H1 (cell line): ENCODE results near the gene AGPAT3. TPM values are rescaled to one million over a fixed set of nuclear protein-coding genes. Genes with fewer than 3 reads are reported as not detected.

Source experiments
- CTCF ChIA-PET: fragments of 300-600 bp; sonication (Branson Sonifier 250); formaldehyde crosslinking; loops from one replicate; lab custom pipeline; 2021; ENCODE audit not compliant: partially characterized antibody; lab: Charles Lee
- POLR2A ChIA-PET: fragments of 300-600 bp; sonication (Branson Sonifier 250); formaldehyde crosslinking; loops from one replicate; lab custom pipeline; 2021; ENCODE audit warnings: inconsistent platforms; ENCODE audit not compliant: partially characterized antibody; lab: Charles Lee
- DNase-seq, 2 experiments: peaks; one replicate each; pipeline versions ENCODE4 v3.0.0 to v3.0.0-alpha.2; 2010 to 2022; ENCODE audit warnings: low spot score in 2 of 2, low read depth in 1 of 2, mixed read lengths in 1 of 2
- FAIRE-seq: peaks from 2 replicates; lab custom pipeline; 2011; peaks lifted over from hg19 to GRCh38; lab: Jason Lieb, UNC
- H2AFZ ChIP-seq: 2 replicates; pipeline ENCODE4 v1.8.1; 2012; ENCODE audit warnings: low read length, inconsistent platforms
- H2AK5ac ChIP-seq: 2 replicates; pipeline ENCODE4 v1.6.1; 2013; ENCODE audit warnings: low read depth, low read length
- H2BK120ac ChIP-seq: replicated peaks from 2 replicates; pipeline ENCODE3; 2013; ENCODE audit warnings: low read depth, low read length, inconsistent platforms
- H2BK12ac ChIP-seq: 2 replicates; pipeline ENCODE4 v1.6.1; 2013; ENCODE audit warnings: low read depth, low read length
- H2BK15ac ChIP-seq: 2 replicates; pipeline ENCODE4 v1.6.1; 2013; ENCODE audit warnings: low read length
- H2BK20ac ChIP-seq: 2 replicates; pipeline ENCODE4 v1.6.1; 2013; ENCODE audit warnings: low read length
- H2BK5ac ChIP-seq: 2 replicates; pipeline ENCODE4 v1.6.1; 2013; ENCODE audit warnings: low read depth, low read length
- H3K14ac ChIP-seq: 2 replicates; pipeline ENCODE4 v1.6.1; 2013; ENCODE audit warnings: inconsistent platforms; ENCODE audit not compliant: insufficient read length
- H3K18ac ChIP-seq: 2 replicates; pipeline ENCODE4 v1.6.1; 2013; ENCODE audit warnings: low read length; ENCODE audit errors: extremely low read depth
- H3K23ac ChIP-seq: 2 replicates; pipeline ENCODE4 v1.6.1; 2013; ENCODE audit warnings: inconsistent platforms; ENCODE audit not compliant: insufficient read length
- H3K23me2 ChIP-seq: 2 replicates; pipeline ENCODE4 v1.6.1; 2013; ENCODE audit warnings: low read depth, low read length
- H3K27ac ChIP-seq: 2 replicates; pipeline ENCODE4 v1.6.1; 2011; ENCODE audit warnings: low read depth, low read length, inconsistent platforms
- H3K27me3 ChIP-seq, 4 experiments: replicated peaks in 1 of 4; 1 replicate in 1 of 4; 2 replicates in 3 of 4; pipeline versions ENCODE4 v1.6.1 to v1.8.1; 2011 to 2013; ENCODE audit warnings: low read length in 3 of 4, mild to moderate bottlenecking in 3 of 4, inconsistent platforms in 2 of 4, mixed read lengths in 2 of 4, moderate library complexity in 1 of 4; ENCODE audit not compliant: control insufficient read depth in 3 of 4, insufficient read depth in 3 of 4; ENCODE audit errors: extremely low read depth in 1 of 4
- H3K36me3 ChIP-seq, 4 experiments: 2 replicates each; pipeline versions ENCODE4 v1.6.1 to v1.8.1; 2011 to 2013; ENCODE audit warnings: mild to moderate bottlenecking in 4 of 4, low read length in 3 of 4, moderate library complexity in 2 of 4, control low read depth in 1 of 4, inconsistent platforms in 1 of 4; ENCODE audit not compliant: insufficient read depth in 4 of 4, control insufficient read depth in 2 of 4
- H3K4ac ChIP-seq: replicated peaks from 2 replicates; pipeline ENCODE3; 2013; ENCODE audit warnings: low read length, low read depth, mixed read lengths, inconsistent platforms; ENCODE audit not compliant: insufficient read length
- H3K4me1 ChIP-seq, 4 experiments: replicated peaks in 1 of 4; 1 replicate in 1 of 4; 2 replicates in 3 of 4; pipeline versions ENCODE4 v1.6.1 to v1.8.1; 2011 to 2013; ENCODE audit warnings: low read length in 3 of 4, inconsistent platforms in 2 of 4, mixed read lengths in 1 of 4; ENCODE audit not compliant: insufficient read depth in 4 of 4, control insufficient read depth in 3 of 4
- H3K4me2 ChIP-seq, 2 experiments: 2 replicates each; pipeline versions ENCODE4 v1.6.1 to v1.8.1; 2011 to 2013; ENCODE audit warnings: low read depth in 2 of 2, low read length in 2 of 2, control low read depth in 1 of 2, inconsistent platforms in 1 of 2, mild to moderate bottlenecking in 1 of 2; ENCODE audit not compliant: insufficient read depth in 1 of 2
- H3K4me3 ChIP-seq, 4 experiments: fragments of 200-600, 300-600 bp in 1 of 4; sonication (generic), shearing (Covaris generic), sonication (Bioruptor Twin) in 1 of 4; 2 replicates each; pipeline versions ENCODE4 v1.5.1 to v1.8.1; 2011 to 2016; ENCODE audit warnings: low read length in 4 of 4, low read depth in 3 of 4, control low read depth in 2 of 4, inconsistent platforms in 2 of 4, mild to moderate bottlenecking in 2 of 4, mixed read lengths in 1 of 4, moderate library complexity in 1 of 4; ENCODE audit not compliant: insufficient read depth in 2 of 4; ENCODE audit errors: extremely low read depth in 1 of 4
- H3K56ac ChIP-seq: replicated peaks from 2 replicates; pipeline ENCODE3; 2013; ENCODE audit warnings: low read depth, mild to moderate bottlenecking, mixed read lengths, low read length, inconsistent platforms; ENCODE audit not compliant: insufficient read length
- H3K79me1 ChIP-seq: 2 replicates; pipeline ENCODE4 v1.6.1; 2013; ENCODE audit warnings: low read depth, low read length, control low read depth
- H3K79me2 ChIP-seq, 2 experiments: 2 replicates each; pipeline versions ENCODE4 v1.6.1 to v1.8.1; 2012 to 2013; ENCODE audit warnings: low read length in 2 of 2, mild to moderate bottlenecking in 2 of 2, inconsistent platforms in 1 of 2; ENCODE audit not compliant: insufficient read depth in 2 of 2, control insufficient read depth in 1 of 2
- H3K9ac ChIP-seq, 4 experiments: replicated peaks in 1 of 4; 1 replicate in 1 of 4; 2 replicates in 3 of 4; pipeline versions ENCODE4 v1.6.1 to v1.8.1; 2011 to 2013; ENCODE audit warnings: low read depth in 3 of 4, low read length in 3 of 4, control low read depth in 2 of 4, mild to moderate bottlenecking in 2 of 4, moderate library complexity in 2 of 4, inconsistent platforms in 1 of 4; ENCODE audit errors: extremely low read depth in 1 of 4
- H3K9me3 ChIP-seq, 2 experiments: 2 replicates each; pipeline versions ENCODE4 v1.6.1 to v1.8.1; 2012 to 2013; ENCODE audit warnings: mild to moderate bottlenecking in 2 of 2, moderate library complexity in 2 of 2, control low read depth in 1 of 2, inconsistent platforms in 1 of 2, low read depth in 1 of 2, low read length in 1 of 2, mixed read lengths in 1 of 2; ENCODE audit not compliant: insufficient read depth in 2 of 2
- H4K20me1 ChIP-seq, 2 experiments: replicated peaks in 1 of 2; 2 replicates each; pipeline versions ENCODE3 to v1.8.1; 2011 to 2013; ENCODE audit warnings: inconsistent platforms in 2 of 2, low read length in 2 of 2, mild to moderate bottlenecking in 1 of 2; ENCODE audit not compliant: insufficient read depth in 2 of 2, control insufficient read depth in 1 of 2
- H4K5ac ChIP-seq: 2 replicates; pipeline ENCODE4 v1.6.1; 2013; ENCODE audit warnings: low read length, low read depth, mixed read lengths, inconsistent platforms; ENCODE audit not compliant: insufficient read length
- H4K8ac ChIP-seq: 2 replicates; pipeline ENCODE4 v1.8.0; 2013; ENCODE audit warnings: mild to moderate bottlenecking, moderate library complexity, low read length, inconsistent platforms; ENCODE audit not compliant: insufficient read depth; ENCODE audit errors: extremely low read depth
- H4K91ac ChIP-seq: replicated peaks from 2 replicates; pipeline ENCODE3; 2013; ENCODE audit warnings: low read length, mixed read lengths, inconsistent platforms; ENCODE audit not compliant: insufficient read length
- BCL11A ChIP-seq, 2 experiments: IDR thresholded peaks; one replicate each; pipeline ENCODE4 v1.6.1; 2011; ENCODE audit warnings: low read depth in 2 of 2, low read length in 2 of 2, mild to moderate bottlenecking in 2 of 2
- FOSL1 ChIP-seq: IDR thresholded peaks from 2 replicates; pipeline ENCODE4 v1.6.1; 2011; ENCODE audit warnings: mild to moderate bottlenecking, low read depth, low read length, moderate library complexity; ENCODE audit not compliant: insufficient read depth
- SAP30 ChIP-seq: fragments of 300-600 bp; sonication (generic); IDR thresholded peaks from 2 replicates; pipeline ENCODE4 v1.7.1; 2012; ENCODE audit warnings: low read length, moderate library complexity, mild to moderate bottlenecking, inconsistent platforms; ENCODE audit not compliant: insufficient read depth, insufficient replicate concordance
- TAF1 ChIP-seq: IDR thresholded peaks from 2 replicates; pipeline ENCODE4 v1.6.1; 2011; ENCODE audit warnings: mild to moderate bottlenecking, low read depth, low read length
- TCF12 ChIP-seq: IDR thresholded peaks from 2 replicates; pipeline ENCODE4 v1.6.1; 2011; ENCODE audit warnings: low read depth, mild to moderate bottlenecking, low read length
- WGBS, 2 experiments: shearing (Covaris generic) in 1 of 2; methylation state at CpG; one replicate each; pipeline versions ENCODE4 v1.1.6 to v1.1.7; 2013 to 2015; ENCODE audit warnings: low lambda C conversion rate in 2 of 2, mixed read lengths in 2 of 2, inconsistent platforms in 1 of 2, low coverage in 1 of 2, missing lambda C conversion rate in 1 of 2; ENCODE audit not compliant: insufficient replicate concordance in 2 of 2, insufficient coverage in 1 of 2, insufficient read length in 1 of 2; ENCODE audit errors: extremely low coverage in 1 of 2, missing lambda C conversion rate in 1 of 2; 5-methylcytosine and 5-hydroxymethylcytosine counted together
- polyA plus RNA-seq, 7 experiments: library from polyadenylated mRNA; depleted of rRNA in 3 of 7; stranded (reverse) in 5 of 7; unstranded in 2 of 7; fragments of >200 nt in 5 of 7; fragments of 200-250 nt in 2 of 7; gene quantifications; 1 replicate in 5 of 7; 2 replicates in 1 of 7; 4 replicates in 1 of 7; pipeline versions ENCODE4 v1.2.1 to v1.2.3, GENCODE V29; 2011 to 2013; ENCODE audit warnings: missing spikeins in 2 of 7, mixed read lengths in 2 of 7
- total RNA-seq: library from RNA; stranded (reverse); fragmentation: NEBNext Ultra II Directional; extraction: Animal tissue kit (Norgen Biotek cat#: 25700); gene quantifications from 2 replicates; pipeline ENCODE4 v1.2.1, GENCODE V29; 2021

Gene AGPAT3
- total and polyA plus RNA-seq, 2 of the 8 experiments (the other 6 are each of a cell fraction or from before 2014, with no cell fraction given) = 5.8 to 7.3 TPM

GRCh38 chr21:44028287-44028659 lies 163.2 kb downstream of the AGPAT3 start:
- no peak overlapping the region for H2AFZ ChIP-seq
- H3K36me3 ChIP-seq = peaks cover 0 to 5% (median 2%) of the 10 kb centered on the region in 4 experiments; a peak in 4 of 8 replicates
- no peak for TF ChIP-seq TAF1
- TF ChIP-seq TCF12 = no peak
- TF ChIP-seq SAP30 = no peak
- TF ChIP-seq FOSL1 = no peak
- TF ChIP-seq BCL11A (IDR thresholded peaks at IDR 0.05; ENCODE audit: low read depth in 2 of 2, low read length in 2 of 2) = no peak
- no peaks in the 10 kb centered on the region for H3K9me3 ChIP-seq
- POLR2A ChIA-PET = interaction anchor here (0.8 kb wide), 1 partner anchor 15 kb away, joined by 3 read pairs; no protein-coding TSS in a partner anchor
- no peak overlapping the region for H2AK5ac ChIP-seq
- no peaks in the 10 kb centered on the region; the same call in 1 of the 2 replicates for H3K23me2 ChIP-seq
- H3K4me1 ChIP-seq = peaks cover 3 to 15% (median 10%) of the 10 kb centered on the region in 4 experiments
- no peak overlapping the region for H2BK120ac ChIP-seq
- WGBS, 2 experiments = 92% methylated on average over 6 of the region's 6 CpGs; no CpG with 5 or more reads in 1 of the 2 experiments
- no peak overlapping the region for H2BK20ac ChIP-seq
- no peak overlapping the region for H3K27ac ChIP-seq
- H4K8ac ChIP-seq = peak overlapping the region; percentile 54; the same call in 1 of the 2 replicates
- no peak for FAIRE-seq
- no peak overlapping the region for H3K56ac ChIP-seq
- no peak overlapping the region for H2BK15ac ChIP-seq
- H4K5ac ChIP-seq = no peak overlapping the region
- H3K14ac ChIP-seq = no peak overlapping the region
- no peak overlapping the region for H2BK12ac ChIP-seq
- H3K79me1 ChIP-seq = peaks cover 21% of the 10 kb centered on the region
- no peak overlapping the region for H3K4me3 ChIP-seq
- no peak overlapping the region for H3K4me2 ChIP-seq
- H3K9ac ChIP-seq = no peak overlapping the region
- H3K79me2 ChIP-seq = peaks cover 32 to 85% of the 10 kb centered on the region in 2 experiments
- no peaks in the 10 kb centered on the region for H3K27me3 ChIP-seq
- H3K4ac ChIP-seq = no peak overlapping the region
- H3K18ac ChIP-seq = no peak overlapping the region
- no peak overlapping the region for H4K91ac ChIP-seq
- peaks cover 18 to 22% of the 10 kb centered on the region in 2 experiments for H4K20me1 ChIP-seq
- no peak for DNase-seq
- no peak overlapping the region for H2BK5ac ChIP-seq
- no peak overlapping the region for H3K23ac ChIP-seq
- CTCF ChIA-PET = interaction anchor here (0.9 to 2.2 kb wide), 3 partner anchors 9 to 13 kb away, joined by 3 to 8 read pairs (median 3); no protein-coding TSS in a partner anchor
